Stimulated activated effector memory CD8-positive, alpha-beta T cell treated with anti-CD3 and anti-CD28 coated beads, Interleukin-12 subunit alpha, Interleukin-12 subunit beta, amount 100 ng/mL, for 72 hours (primary cell): ENCODE data around the gene RHBDL1.

Experiments
- ATAC-seq: fragments of 150-1000 bp; cut with Tn5 transposase; 2 replicates; pipeline ENCODE4 v1.10.0; 2021
- DNase-seq, 2 donors: peaks; one replicate each; pipeline ENCODE4 v3.0.0; 2021 to 2022; ENCODE audit warnings: low spot score in 2 of 2
- H3K27ac Mint-ChIP-seq: one replicate; pipeline ENCODE4 v1.8.0; 2022; ENCODE audit warnings: mild to moderate bottlenecking, mixed read lengths
- H3K36me3 Mint-ChIP-seq: one replicate; pipeline ENCODE4 v1.8.0; 2022; ENCODE audit warnings: mild to moderate bottlenecking, mixed read lengths
- H3K4me1 Mint-ChIP-seq: one replicate; pipeline ENCODE4 v1.8.0; 2022; ENCODE audit warnings: mixed read lengths
- H3K4me3 Mint-ChIP-seq: one replicate; pipeline ENCODE4 v1.8.0; 2022; ENCODE audit warnings: mild to moderate bottlenecking, mixed read lengths
- H3K9me3 Mint-ChIP-seq: one replicate; pipeline ENCODE4 v1.8.0; 2022; ENCODE audit warnings: mixed read lengths

Gene RHBDL1

GRCh38 chr16:660459-661183 is 14.8 kb upstream of the RHBDL1 start:
- Mint-ChIP-seq H3K4me3 (no peak overlapping the region), H3K9me3 (no peaks in the 10 kb centered on the region), H3K4me1 (peaks cover 9% of the 10 kb centered on the region), H3K36me3 (peaks cover 9% of the 10 kb centered on the region), H3K27ac (no peak overlapping the region)
- ATAC-seq (peak; percentile 57), DNase-seq (peak in 1 of 2 donors; percentile 74)

DNA sequence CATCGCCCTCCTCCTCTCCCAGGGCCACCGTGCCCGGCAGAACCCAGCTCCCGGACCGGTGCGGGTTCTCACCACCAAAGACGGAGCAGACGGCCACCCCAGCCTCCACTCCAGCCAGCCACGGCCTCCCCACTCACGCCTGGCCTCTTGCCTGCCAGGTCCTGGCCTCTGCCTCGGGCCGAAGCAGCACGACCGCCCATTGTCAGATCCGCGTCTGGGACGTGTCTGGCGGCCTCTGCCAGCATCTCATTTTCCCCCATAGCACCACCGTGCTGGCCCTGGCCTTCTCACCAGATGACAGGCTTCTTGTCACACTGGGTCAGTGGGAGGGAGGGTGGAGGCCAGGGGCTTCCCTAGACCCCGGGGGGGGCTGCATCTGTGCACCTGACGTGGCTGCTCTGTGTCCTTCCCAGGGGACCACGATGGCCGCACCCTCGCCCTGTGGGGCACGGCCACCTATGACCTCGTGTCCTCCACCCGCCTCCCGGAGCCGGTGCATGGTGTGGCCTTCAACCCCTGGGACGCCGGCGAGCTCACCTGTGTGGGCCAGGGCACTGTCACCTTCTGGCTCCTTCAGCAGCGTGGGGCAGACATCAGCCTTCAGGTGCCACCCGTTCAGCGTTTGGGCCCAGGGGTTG is 14.2 kb upstream of the RHBDL1 start:
- no peak overlapping the region for H3K4me3 Mint-ChIP-seq
- no peak overlapping the region for H3K27ac Mint-ChIP-seq
- no peaks in the 10 kb centered on the region for H3K9me3 Mint-ChIP-seq
- no peak for DNase-seq
- H3K4me1 Mint-ChIP-seq: peaks cover 9% of the 10 kb centered on the region
- ATAC-seq: no peak
- peaks cover 9% of the 10 kb centered on the region for H3K36me3 Mint-ChIP-seq

- peaks cover 9% of the 10 kb centered on the region for H3K4me1 Mint-ChIP-seq
Measured at GRCh38 chr16:662095-662494, 13.4 kb upstream of the RHBDL1 start.

GRCh38 chr16:662597-662996 is 12.9 kb upstream of the RHBDL1 start:
- no peak overlapping the region for H3K4me3 Mint-ChIP-seq
- no peaks in the 10 kb centered on the region for H3K9me3 Mint-ChIP-seq
- DNase-seq (no peak), ATAC-seq (no peak)
- H3K27ac Mint-ChIP-seq: no peak overlapping the region
- peaks cover 9% of the 10 kb centered on the region for H3K36me3 Mint-ChIP-seq
- H3K4me1 Mint-ChIP-seq: peaks cover 9% of the 10 kb centered on the region

More at GRCh38 chr16:662095-662494, 13.4 kb upstream of the RHBDL1 start:
- no peaks in the 10 kb centered on the region for H3K9me3 Mint-ChIP-seq
- peaks cover 9% of the 10 kb centered on the region for H3K36me3 Mint-ChIP-seq
- no peak overlapping the region for H3K27ac Mint-ChIP-seq
- DNase-seq (no peak), ATAC-seq (no peak)
- H3K4me3 Mint-ChIP-seq: no peak overlapping the region

DNA sequence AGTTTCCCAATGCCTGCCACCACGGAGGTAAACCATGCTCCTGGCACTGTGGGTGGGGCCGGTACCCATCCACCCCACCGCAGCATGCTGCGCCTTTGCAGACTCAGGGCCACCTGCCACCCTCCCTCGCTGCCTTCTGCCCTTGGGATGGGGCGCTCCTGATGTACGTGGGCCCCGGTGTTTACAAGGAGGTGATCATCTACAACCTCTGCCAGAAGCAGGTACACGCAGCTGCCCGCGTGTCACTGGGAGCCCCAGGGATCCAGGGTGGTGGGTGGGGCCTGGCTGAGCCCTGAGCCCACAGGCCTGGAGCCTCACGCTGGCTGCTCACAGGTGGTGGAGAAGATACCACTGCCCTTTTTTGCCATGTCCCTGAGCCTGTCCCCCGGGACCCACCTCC is 8.9 kb upstream of the RHBDL1 start:
- Mint-ChIP-seq H3K4me1 (peaks cover 2% of the 10 kb centered on the region), H3K27ac (no peak overlapping the region), H3K9me3 (no peaks in the 10 kb centered on the region), H3K4me3 (no peak overlapping the region), H3K36me3 (peaks cover 26% of the 10 kb centered on the region)
- ATAC-seq (no peak), DNase-seq (no peak)

- H3K27ac Mint-ChIP-seq: peak overlapping the region; percentile 90
- peak overlapping the region; percentile 77 for H3K4me3 Mint-ChIP-seq
- peaks cover 26% of the 10 kb centered on the region for H3K36me3 Mint-ChIP-seq
- no peaks in the 10 kb centered on the region for H3K9me3 Mint-ChIP-seq
- no peaks in the 10 kb centered on the region for H3K4me1 Mint-ChIP-seq
- ATAC-seq (no peak), DNase-seq (no peak)
Measured at GRCh38 chr16:667113-667779, 8.2 kb upstream of the RHBDL1 start.

DNA sequence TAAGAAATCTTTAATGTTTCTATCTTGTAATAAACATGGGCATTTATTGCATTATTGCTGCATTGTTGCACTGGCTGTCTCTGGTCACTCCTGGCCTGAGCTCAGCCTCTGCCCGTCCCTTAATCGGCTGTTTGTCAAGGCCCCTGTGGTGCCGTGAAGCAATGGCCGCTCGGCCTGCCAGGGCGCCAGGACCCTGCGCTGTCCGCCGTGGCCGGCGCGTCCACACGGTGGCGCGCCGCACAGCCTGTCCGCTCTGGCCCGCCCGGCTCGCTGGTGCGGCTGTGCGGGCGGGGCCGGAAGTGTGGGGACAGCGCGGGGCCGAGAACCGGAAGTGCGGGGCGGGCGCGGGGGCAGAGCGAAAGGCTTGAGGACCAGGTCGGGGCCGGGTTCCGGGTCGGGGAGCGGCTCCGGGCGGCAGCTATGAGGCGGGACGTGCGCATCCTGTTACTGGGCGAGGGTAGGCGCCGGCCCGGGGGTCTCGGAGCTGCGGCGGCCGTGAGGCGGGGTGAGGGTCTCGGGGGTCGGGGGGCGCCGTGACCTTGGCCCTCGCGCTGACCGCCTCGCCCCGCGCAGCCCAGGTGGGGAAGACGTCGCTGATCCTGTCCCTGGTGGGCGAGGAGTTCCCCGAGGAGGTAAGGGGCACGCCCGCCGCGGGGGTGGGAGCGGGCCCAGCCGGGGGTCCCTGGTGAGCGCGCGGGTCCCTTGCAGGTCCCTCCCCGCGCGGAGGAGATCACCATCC is 7.5 kb upstream of the RHBDL1 start, which contains the start of gene RHOT2:
RHOT2 (plus strand) TSS at position 353 of the 739 bp plus-strand sequence; CDS start at position 421, 68 bp downstream.
- Mint-ChIP-seq H3K4me3 (peak within 1 kb of the TSS; percentile 77), H3K27ac (peak within 1 kb of the TSS; percentile 90), H3K4me1 (no peaks in the 10 kb centered on the region), H3K9me3 (no peaks in the 10 kb centered on the region), H3K36me3 (peaks cover 26% of the 10 kb centered on the region)
- ATAC-seq (peak; percentile 93), DNase-seq (peak; percentile 92 to 96)

DNA sequence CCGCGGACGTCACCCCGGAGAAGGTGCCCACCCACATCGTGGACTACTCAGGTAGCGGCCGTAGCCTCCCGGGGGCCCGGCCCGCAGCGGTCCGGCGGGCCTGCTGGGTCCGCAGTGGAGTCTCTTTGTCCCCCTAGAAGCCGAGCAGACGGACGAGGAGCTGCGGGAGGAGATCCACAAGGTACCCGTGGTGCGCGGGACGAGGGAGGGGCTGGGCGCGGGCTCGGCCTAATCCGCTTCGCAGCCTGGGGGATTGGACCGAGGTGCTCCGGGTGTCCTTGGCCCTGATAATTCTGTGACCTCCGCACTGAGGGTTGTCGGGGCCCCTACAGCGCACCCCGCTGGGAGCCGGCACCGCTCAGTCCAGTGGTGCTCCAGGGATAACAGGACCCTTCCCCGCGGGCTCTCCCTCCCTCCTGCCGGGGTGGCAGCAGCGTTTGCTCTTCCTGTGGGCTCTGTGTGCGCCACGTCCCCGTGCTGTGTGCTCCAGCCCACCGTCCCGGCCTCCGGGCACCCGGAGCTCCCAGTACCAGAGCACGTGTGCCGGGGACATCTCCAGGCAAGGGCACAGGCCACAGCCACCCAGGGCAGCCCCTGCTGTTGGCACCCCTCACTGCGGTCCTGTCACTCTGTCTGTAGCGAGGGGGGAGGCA is 6.8 kb upstream of the RHBDL1 start:
- DNase-seq (peak in 1 of 2 donors; percentile 67), ATAC-seq (peak; percentile 3)
- H3K36me3 Mint-ChIP-seq: peaks cover 25% of the 10 kb centered on the region
- H3K27ac Mint-ChIP-seq: peak overlapping the region; percentile 90
- H3K4me3 Mint-ChIP-seq: peak overlapping the region; percentile 77
- no peaks in the 10 kb centered on the region for H3K9me3 Mint-ChIP-seq
- H3K4me1 Mint-ChIP-seq: no peaks in the 10 kb centered on the region

GRCh38 chr16:669666-670065 is 5.8 kb upstream of the RHBDL1 start:
- ATAC-seq: no peak
- no peaks in the 10 kb centered on the region for H3K9me3 Mint-ChIP-seq
- peak overlapping the region; percentile 77 for H3K4me3 Mint-ChIP-seq
- peaks cover under 1% of the 10 kb centered on the region for H3K4me1 Mint-ChIP-seq
- H3K36me3 Mint-ChIP-seq: peaks cover 25% of the 10 kb centered on the region
- DNase-seq: no peak
- H3K27ac Mint-ChIP-seq: no peak overlapping the region

- no peaks in the 10 kb centered on the region for H3K9me3 Mint-ChIP-seq
- ATAC-seq: no peak
- DNase-seq: no peak
- H3K27ac Mint-ChIP-seq: no peak overlapping the region
- no peak overlapping the region for H3K4me3 Mint-ChIP-seq
- peaks cover 8% of the 10 kb centered on the region for H3K4me1 Mint-ChIP-seq
- peaks cover 25% of the 10 kb centered on the region for H3K36me3 Mint-ChIP-seq
Measured at GRCh38 chr16:670485-671352, 4.8 kb upstream of the RHBDL1 start.

DNA sequence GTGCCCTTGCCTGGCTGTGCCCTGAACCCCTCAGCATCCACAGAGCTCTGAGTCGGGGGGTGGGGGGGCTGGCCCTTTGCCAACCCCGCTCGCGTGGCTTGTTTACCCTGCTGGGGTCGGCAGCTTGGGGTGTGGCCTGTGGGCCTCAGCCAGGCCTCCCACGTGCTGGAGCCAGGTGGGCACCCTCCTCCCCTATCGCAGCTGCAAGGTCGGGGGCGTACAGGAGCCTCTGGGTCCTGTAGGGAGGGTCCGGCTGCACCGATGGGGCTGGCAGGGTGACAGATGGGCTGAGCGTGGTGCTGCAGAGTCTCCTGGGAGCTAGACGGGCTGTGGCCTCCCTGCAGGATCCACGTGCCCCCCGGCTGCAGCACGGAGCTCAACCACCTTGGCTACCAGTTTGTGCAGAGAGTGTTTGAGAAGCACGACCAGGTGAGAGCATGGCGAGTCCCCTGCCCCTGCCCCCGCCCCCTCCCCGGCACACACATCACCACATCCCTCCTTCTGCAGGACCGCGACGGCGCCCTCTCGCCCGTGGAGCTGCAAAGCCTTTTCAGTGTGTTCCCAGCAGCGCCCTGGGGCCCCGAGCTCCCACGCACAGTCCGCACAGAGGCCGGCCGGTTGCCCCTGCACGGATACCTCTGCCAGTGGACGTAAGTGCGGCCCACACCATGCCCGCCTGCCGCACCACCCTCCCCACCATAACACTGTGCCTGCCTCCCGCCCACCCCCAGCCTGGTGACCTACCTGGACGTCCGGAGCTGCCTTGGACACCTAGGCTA is 3.9 kb upstream of the RHBDL1 start:
- Mint-ChIP-seq H3K36me3 (peaks cover 25% of the 10 kb centered on the region), H3K9me3 (no peaks in the 10 kb centered on the region), H3K4me3 (no peak overlapping the region), H3K4me1 (peaks cover 8% of the 10 kb centered on the region), H3K27ac (no peak overlapping the region)
- DNase-seq (no peak), ATAC-seq (no peak)

- H3K27ac Mint-ChIP-seq: no peak overlapping the region
- no peak for DNase-seq
- no peak overlapping the region for H3K4me3 Mint-ChIP-seq
- peaks cover 8% of the 10 kb centered on the region for H3K4me1 Mint-ChIP-seq
- peaks cover 25% of the 10 kb centered on the region for H3K36me3 Mint-ChIP-seq
- ATAC-seq: no peak
- no peaks in the 10 kb centered on the region for H3K9me3 Mint-ChIP-seq
Measured at GRCh38 chr16:672371-672770, 3.1 kb upstream of the RHBDL1 start.

DNA sequence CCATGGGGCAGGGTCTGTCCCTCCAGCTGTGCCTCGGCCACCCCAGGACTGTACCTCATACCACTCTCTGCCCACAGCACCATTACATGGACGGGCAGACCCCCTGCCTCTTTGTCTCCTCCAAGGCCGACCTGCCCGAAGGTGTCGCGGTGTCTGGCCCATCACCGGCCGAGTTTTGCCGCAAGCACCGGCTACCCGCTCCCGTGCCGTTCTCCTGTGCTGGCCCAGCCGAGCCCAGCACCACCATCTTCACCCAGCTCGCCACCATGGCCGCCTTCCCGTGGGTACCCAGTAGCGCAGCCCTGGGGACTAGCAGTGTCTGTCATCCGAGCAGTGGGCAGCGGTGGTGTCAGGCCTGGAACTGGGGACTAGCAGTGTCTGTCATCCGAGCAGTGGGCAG is 2.6 kb upstream of the RHBDL1 start:
- H3K4me1 Mint-ChIP-seq: peaks cover 8% of the 10 kb centered on the region
- no peak overlapping the region for H3K4me3 Mint-ChIP-seq
- H3K9me3 Mint-ChIP-seq: no peaks in the 10 kb centered on the region
- H3K36me3 Mint-ChIP-seq: peaks cover 25% of the 10 kb centered on the region
- H3K27ac Mint-ChIP-seq: no peak overlapping the region
- no peak for DNase-seq
- ATAC-seq: no peak
